Right kidney (tissue), 1 donor: ENCODE results near the gene FAM184B.

ENCODE experiments used
- DNase-seq: peaks from one replicate; pipeline ENCODE4 v3.0.0-alpha.2; 2016

FAM184B gene

GRCh38 chr4:17773135-17773698 is 8.2 kb downstream of the FAM184B start:
- DNase-seq, result no peak

- no peak for DNase-seq
Observed at GRCh38 chr4:17771284-17771908, 10.0 kb downstream of the FAM184B start.

GRCh38 chr4:17770845-17771244 is 10.6 kb downstream of the FAM184B start:
- DNase-seq, result no peak

- no peak for DNase-seq
Observed at GRCh38 chr4:17769406-17770174, 11.8 kb downstream of the FAM184B start.

- DNase-seq, result no peak
Observed at GRCh38 chr4:17766826-17767458, 14.5 kb downstream of the FAM184B start.

GRCh38 chr4:17765514-17766286 is 15.7 kb downstream of the FAM184B start:
- DNase-seq, result no peak

- no peak for DNase-seq
Observed at GRCh38 chr4:17763931-17764330, 17.5 kb downstream of the FAM184B start.

- DNase-seq, result no peak
Observed at GRCh38 chr4:17763416-17763815, 18.0 kb downstream of the FAM184B start.

GRCh38 chr4:17762726-17763125 is 18.7 kb downstream of the FAM184B start:
- no peak for DNase-seq

- no peak for DNase-seq
Observed at GRCh38 chr4:17761062-17761461, 20.4 kb downstream of the FAM184B start.

- no peak for DNase-seq
Observed at GRCh38 chr4:17760626-17761025, 20.8 kb downstream of the FAM184B start.

GRCh38 chr4:17758485-17758884 is 22.9 kb downstream of the FAM184B start:
- DNase-seq, result no peak

- no peak for DNase-seq
Observed at GRCh38 chr4:17757621-17758020, 23.8 kb downstream of the FAM184B start.

- DNase-seq, result no peak
Observed at GRCh38 chr4:17753646-17754045, 27.8 kb downstream of the FAM184B start.

GRCh38 chr4:17740702-17741101 is 40.7 kb downstream of the FAM184B start:
- no peak for DNase-seq

GRCh38 chr4:17736484-17736883 is 44.9 kb downstream of the FAM184B start:
- DNase-seq, result no peak

- DNase-seq, result no peak
Observed at GRCh38 chr4:17726911-17727310, 54.5 kb downstream of the FAM184B start.

- DNase-seq, result no peak
Observed at GRCh38 chr4:17723648-17724047, 57.8 kb downstream of the FAM184B start.

GRCh38 chr4:17722356-17722700 is 59.1 kb downstream of the FAM184B start:
- no peak for DNase-seq

- DNase-seq, result no peak
Observed at GRCh38 chr4:17721496-17722355, 59.7 kb downstream of the FAM184B start.

GRCh38 chr4:17719106-17719505 is 62.3 kb downstream of the FAM184B start:
- no peak for DNase-seq

GRCh38 chr4:17718471-17718870 is 63.0 kb downstream of the FAM184B start:
- DNase-seq, result no peak
